HG03066 (cell line): Measurements from ENCODE around the gene TSPYL1.
"Not testable (repeated sequence)": the region's sequence is repeated elsewhere in the genome, so short reads cannot be mapped to it uniquely, and the experiment has no call there.

Experiments
- ATAC-seq: cut with Tn5 transposase; IDR thresholded peaks from one replicate; pipeline ENCODE4 v1.9.1; 2021; ENCODE audit warnings: low read depth; ENCODE audit not compliant: unreplicated experiment

The TSPYL1 gene

GRCh38 chr6:116298973-116299372 lies 19.2 kb upstream of the TSPYL1 start:
- ATAC-seq: no peak

- ATAC-seq: no peak
Measured at GRCh38 chr6:116298273-116298672, 18.5 kb upstream of the TSPYL1 start.

GRCh38 chr6:116292553-116292952 lies 12.8 kb upstream of the TSPYL1 start:
- no peak for ATAC-seq

DNA sequence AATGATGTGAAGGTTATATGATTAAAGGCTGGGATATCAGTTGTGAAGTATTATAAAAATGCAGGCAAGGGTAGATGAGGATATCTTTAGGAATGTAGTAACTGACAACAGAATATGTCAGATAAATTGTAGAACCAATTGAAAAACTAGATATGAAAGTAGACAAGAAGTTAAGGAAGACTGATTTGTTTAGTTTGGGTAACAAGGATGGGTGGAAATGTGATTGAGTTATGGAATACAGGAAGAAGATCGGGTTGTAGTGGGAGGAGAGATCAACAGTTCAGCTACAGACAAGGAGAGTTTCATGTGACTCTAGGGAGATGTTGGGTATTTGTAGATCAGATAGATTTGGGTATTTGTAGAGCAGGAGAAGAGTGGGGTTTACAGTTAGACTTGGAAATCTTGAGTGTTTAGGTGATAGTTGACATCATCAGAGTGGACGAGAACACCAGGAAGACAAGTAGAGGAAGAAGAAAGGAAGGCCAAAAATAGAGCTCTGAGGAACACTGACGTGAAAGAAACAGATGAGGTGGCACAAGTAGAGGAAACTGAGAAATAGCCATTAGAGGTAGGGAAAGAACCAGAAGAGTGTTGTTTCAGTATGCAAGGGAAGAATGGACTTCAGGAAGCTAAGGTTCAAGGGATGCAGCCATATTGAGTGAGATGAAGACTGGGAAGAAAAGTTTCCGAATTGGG lies 12.1 kb upstream of the TSPYL1 start:
- ATAC-seq: no peak

GRCh38 chr6:116290799-116291198 lies 11.1 kb upstream of the TSPYL1 start:
- ATAC-seq: no peak

GRCh38 chr6:116289876-116290275 lies 10.1 kb upstream of the TSPYL1 start:
- ATAC-seq: no peak

DNA sequence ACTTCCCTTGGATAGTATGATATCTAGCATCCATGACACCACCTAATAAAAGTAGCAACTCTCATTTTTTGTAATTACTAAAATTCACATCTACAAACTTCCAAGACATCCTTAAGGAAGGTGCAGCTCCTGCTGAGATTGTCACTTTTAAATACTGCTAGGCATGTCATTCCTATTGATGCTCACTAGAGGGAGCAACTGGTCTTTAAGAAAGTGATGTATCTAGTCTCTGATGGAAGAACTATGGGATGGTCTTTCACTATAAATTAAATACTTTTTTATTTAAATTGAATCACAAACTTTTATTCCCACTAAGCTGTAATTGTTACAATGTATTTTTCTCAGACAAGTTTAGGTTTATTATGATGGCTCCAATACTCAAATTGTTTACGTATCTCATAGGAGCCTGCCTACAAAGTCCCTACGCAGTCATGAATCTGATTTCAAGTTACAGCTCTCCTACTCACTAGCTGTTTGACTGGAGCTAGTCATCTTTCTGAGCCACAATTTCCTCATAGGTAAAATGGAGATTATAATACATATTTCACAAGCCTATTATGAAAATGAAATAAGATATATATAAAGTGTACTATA lies 8.1 kb upstream of the TSPYL1 start:
- no peak for ATAC-seq

- no peak for ATAC-seq
Measured at GRCh38 chr6:116286773-116287358, 7.1 kb upstream of the TSPYL1 start.

DNA sequence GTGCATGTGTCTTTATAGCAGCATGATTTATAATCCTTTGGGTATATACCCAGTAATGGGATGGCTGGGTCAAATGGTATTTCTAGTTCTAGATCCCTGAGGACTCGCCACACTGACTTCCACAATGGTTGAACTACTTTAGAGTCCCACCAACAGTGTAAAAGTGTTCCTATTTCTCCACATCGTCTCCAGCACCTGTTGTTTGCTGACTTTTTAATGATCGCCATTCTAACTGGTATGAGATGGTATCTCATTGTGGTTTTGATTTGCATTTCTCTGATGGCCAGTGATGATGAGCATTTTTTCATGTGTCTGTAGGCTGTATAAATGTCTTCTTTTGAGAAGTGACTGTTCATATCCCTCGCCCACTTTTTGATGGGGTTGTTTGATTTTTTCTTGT lies 5.3 kb upstream of the TSPYL1 start:
- ATAC-seq: not testable (repeated sequence)

DNA sequence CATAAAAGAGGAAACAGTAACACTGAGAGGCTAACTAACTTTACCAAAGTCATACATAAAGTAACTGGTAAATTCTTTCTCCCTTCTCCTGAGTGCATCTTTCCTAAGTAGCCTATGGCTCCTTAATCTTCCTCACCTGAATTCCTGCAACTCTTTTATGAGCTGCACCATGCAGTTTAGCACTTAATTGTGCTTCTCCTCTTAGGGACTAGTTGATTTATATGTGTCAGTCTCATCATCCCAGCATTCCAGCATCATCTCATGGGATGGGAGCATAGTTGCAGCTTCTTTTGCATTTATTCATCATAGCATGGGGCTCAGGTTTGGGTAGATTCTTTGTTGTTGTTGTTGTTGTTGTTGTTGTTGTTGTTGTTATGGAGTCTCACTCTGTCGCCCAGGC lies 3.5 kb upstream of the TSPYL1 start:
- ATAC-seq: no peak

DNA sequence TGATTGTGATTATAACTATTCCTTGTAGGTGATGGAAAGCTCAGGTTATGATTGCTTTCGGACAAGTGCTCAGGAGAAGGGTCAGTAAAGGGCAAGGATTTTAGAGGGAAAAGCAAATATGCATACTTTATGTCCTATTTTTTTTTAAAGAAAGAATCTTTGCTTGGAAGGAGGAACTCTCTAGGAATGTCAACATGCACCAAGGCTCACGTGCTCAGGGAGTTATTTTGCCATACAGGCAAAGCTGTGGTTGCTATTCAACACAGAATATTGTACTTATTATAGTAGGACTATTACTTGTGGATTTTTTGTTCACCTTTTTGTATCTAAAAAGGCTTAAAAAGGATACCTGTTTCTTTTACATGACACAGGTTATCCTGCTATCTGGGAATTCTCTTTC lies 3.0 kb upstream of the TSPYL1 start:
- no peak for ATAC-seq

- no peak for ATAC-seq
Measured at GRCh38 chr6:116280933-116281316, 1.2 kb upstream of the TSPYL1 start.

- ATAC-seq: no peak
Measured at GRCh38 chr6:116280161-116280932, 617 bp upstream of the TSPYL1 start.

DNA sequence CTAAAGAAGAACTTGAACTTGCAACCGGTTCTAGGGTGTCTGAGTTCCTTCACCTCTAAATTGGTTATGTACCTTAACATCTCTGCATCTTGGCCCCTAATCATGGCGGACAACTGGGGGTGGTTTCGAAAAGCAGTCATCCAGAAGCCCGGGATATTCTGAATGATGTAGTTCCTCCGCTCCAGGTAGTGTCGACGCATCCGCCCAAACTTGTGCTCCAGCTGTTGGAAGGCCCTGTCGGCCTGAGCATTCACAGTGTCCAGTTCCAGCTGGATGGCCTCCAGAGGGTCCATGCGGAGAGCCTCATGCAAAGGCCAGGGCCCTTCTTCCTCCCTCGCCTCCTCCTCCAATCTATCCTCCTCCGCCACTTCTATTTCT lies 887 bp downstream of the TSPYL1 start:
- no peak for ATAC-seq

DNA sequence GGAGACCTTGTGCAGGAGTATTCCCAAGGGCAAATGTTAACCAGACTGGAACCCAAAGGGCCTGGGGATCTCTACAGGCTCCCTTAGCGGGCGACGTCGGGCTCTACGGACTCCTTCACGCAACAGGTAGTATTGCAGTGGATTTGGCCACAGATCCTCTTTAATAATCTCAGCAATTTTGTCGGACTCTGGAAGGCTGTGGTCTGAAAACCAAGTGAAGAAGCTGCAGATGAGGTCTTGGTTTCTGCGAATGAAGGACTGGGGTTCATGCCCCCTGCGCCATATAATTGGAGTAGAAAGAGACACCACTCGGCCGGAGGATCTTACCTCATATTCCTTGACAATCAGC lies 1.3 kb downstream of the TSPYL1 start:
- ATAC-seq: no peak

DNA sequence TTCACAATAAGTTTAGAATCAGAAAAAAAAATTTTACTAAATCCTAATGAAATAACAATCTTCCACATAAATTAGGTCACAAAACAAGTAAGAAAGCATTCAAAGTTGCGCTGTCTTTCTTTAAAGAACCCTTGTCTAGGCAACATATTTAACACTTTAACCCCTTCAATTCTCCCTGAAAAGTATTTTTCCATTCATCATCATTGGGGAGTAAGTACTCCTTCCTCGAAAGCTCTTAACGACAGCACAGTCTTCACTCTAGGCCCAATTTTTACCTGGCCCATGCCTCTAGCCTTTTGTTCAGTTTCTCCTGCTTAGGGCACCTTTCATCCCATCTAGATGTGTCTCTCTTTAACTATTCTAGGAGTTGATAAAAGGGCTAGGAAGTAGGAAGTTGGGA lies 2.6 kb downstream of the TSPYL1 start:
- ATAC-seq: no peak

DNA sequence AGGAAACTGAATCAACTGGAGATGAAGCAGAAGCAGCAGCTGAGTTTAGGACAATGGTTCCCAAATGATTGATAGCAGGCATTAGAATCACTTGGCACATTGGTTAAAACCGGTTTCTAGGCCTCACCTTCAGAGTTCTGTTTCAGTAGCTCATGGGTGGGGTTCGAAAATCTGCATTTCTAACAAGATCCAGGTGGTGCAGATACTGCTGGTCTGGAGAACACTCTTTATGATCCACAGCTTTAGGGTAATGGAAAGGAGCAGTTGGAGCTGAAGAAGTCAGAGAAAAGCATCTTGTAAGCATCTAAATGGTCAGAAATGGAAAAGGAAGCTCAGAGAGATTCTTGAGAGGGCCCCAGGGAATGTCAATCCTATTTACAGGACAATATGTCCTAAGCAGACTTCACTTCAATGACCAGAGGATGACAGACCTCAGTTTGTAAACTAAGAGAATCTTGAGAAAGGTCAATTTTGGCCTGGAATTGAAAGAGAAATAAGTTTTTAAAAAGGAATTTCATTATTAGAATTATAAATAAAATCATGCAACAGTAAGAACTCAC lies 8.5 kb downstream of the TSPYL1 start:
- no peak for ATAC-seq

GRCh38 chr6:116268589-116269293 lies 11.0 kb downstream of the TSPYL1 start:
- ATAC-seq: peak; percentile 83

DNA sequence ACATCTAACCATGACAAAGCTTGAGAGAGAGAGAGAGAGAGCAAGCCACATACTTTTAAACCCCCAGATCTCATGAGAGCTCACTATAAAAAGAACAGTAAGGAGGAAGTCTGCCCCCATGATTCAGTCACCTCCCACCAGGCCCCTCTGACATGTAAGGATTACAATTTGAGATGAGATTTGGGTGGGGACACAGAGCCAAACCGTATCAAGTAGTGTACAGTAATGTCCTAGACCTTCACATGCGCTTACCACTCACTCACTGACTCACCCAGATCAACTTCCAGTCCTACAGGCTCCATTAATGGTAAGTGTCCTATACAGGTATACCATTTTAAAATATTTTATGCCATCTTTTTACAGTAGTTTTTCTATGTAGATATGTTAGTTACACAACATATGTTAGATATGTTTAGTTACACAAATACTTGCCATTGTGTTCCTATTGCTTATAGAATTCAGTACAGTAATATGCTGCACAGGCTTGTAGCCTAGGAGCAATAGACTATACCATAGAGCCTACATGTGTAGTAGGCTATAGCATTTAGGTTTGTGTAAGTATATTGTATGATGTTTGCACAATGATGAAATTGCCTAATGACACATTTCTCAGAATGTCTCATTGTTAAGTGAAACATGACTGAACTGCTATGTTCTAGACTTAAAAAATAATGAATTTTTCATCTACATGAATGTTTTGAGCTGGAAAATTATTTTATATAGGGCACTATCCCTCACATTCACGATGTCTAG lies 11.7 kb downstream of the TSPYL1 start:
- no peak for ATAC-seq

DNA sequence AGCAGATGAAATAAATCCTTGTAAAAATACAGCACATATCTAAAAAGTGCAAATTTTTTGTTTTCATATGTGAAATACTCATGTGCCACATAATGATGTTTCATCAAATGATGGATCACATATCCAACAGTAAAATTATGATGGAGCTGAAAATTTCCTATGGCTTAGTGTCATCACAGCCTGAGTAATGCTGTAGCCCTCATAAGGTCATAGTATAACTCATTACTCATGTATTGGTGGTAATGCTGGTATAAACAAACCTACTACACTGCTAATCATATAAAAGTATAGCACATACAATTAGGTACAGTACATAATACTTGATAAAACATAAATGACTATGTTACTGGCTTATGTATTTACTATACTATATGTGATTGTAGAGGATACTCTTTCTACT lies 12.9 kb downstream of the TSPYL1 start:
- no peak for ATAC-seq
